Activated CD8-positive, alpha-beta T cell treated with anti-CD3 and anti-CD28 coated beads for 36 hours (primary cell): ENCODE measurements around the gene HIVEP2. TPM values are rescaled to one million over a fixed set of nuclear protein-coding genes. Genes with fewer than 3 reads are reported as not detected.

Experiments used
- ATAC-seq: fragments of 200-7000 bp; cut with Tn5 transposase; one replicate; pipeline ENCODE4 v1.10.0; 2021; ENCODE audit warnings: mild to moderate bottlenecking, moderate library complexity
- CTCF ChIA-PET: fragments of 350-600 bp; sonication (Branson Sonifier 250); formaldehyde crosslinking; loops from one replicate; lab custom pipeline; 2021; ENCODE audit warnings: antibody characterized with exemption; lab: Charles Lee
- POLR2A ChIA-PET: fragments of 350-600 bp; sonication (Branson Sonifier 250); formaldehyde crosslinking; loops from one replicate; lab custom pipeline; 2021; ENCODE audit warnings: antibody characterized with exemption; lab: Charles Lee
- DNase-seq: peaks from one replicate; pipeline ENCODE4 v3.0.0-alpha.2; 2020
- H3K27ac Mint-ChIP-seq: one replicate; pipeline ENCODE4 v1.8.0; 2021; ENCODE audit warnings: mild to moderate bottlenecking, mixed read lengths
- H3K27me3 Mint-ChIP-seq: one replicate; pipeline ENCODE4 v1.8.0; 2021; ENCODE audit warnings: mixed read lengths
- H3K36me3 Mint-ChIP-seq: one replicate; pipeline ENCODE4 v1.8.0; 2021; ENCODE audit warnings: low read depth, mixed read lengths
- H3K4me1 Mint-ChIP-seq: one replicate; pipeline ENCODE4 v1.8.0; 2021; ENCODE audit warnings: low read depth, mixed read lengths
- H3K4me3 Mint-ChIP-seq: one replicate; pipeline ENCODE4 v1.8.0; 2021; ENCODE audit warnings: mild to moderate bottlenecking, moderate library complexity, mixed read lengths
- H3K9me3 Mint-ChIP-seq: one replicate; pipeline ENCODE4 v1.8.0; 2021; ENCODE audit warnings: mixed read lengths
- CTCF ChIP-seq: fragments of 200-600 bp; IDR thresholded peaks from one replicate; pipeline ENCODE4 v1.8.0; 2022; ENCODE audit warnings: antibody characterized with exemption, mild to moderate bottlenecking
- intact Hi-C: fragments of 100-400 bp; cut with micrococcal nuclease; formaldehyde crosslinking; loops from one replicate; pipeline ENCODE4 v1.10.0; 2022
- total RNA-seq, 2 experiments: library from RNA; stranded (reverse); gene quantifications; one replicate each; pipeline ENCODE4 v1.2.3, GENCODE V29; 2021

HIVEP2 gene
- total RNA-seq, 2 experiments from 2014 or later, result 31.8 to 38.1 TPM

DNA sequence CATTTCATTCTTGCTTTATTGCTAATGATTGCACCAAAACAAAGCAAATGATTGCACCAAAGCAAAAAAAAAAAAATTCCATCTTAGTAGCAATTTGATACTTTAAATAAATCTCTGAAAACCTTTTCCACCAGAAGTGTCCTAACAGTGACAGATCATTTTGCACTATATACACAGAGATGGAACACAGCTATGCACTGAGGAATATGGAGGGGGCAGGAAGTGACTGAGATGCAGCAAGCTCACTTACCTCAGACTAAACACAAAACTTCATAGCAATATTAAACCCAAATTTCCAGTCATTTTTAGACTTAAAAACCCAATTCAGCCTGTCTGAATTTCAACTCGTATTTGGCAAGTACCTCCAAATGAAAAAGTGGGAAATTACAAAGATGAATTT is 41.2 kb downstream of the HIVEP2 start:
- Mint-ChIP-seq H3K27me3 (no peaks in the 10 kb centered on the region), H3K4me1 (peaks cover 74% of the 10 kb centered on the region), H3K9me3 (no peaks in the 10 kb centered on the region), H3K4me3 (peak overlapping the region; percentile 26), H3K27ac (peak overlapping the region; percentile 86), H3K36me3 (peaks cover 35% of the 10 kb centered on the region)
- DNase-seq (peak; percentile 34), ATAC-seq (peak; percentile 27)
- POLR2A ChIA-PET, result interaction anchor here (0.7 to 3.7 kb wide), 3 partner anchors 9 to 80 kb away, joined by 3 to 19 read pairs (median 6); no protein-coding TSS in a partner anchor
- intact Hi-C loops, result loop anchor here (2.0 kb wide), 1 partner anchor 19 kb away; no protein-coding TSS in a partner anchor
- CTCF ChIA-PET, result interaction anchor here (0.9 to 1.7 kb wide), 3 partner anchors 9 to 25 kb away, joined by 3 read pairs; no protein-coding TSS in a partner anchor
- no peak for TF ChIP-seq CTCF

DNA sequence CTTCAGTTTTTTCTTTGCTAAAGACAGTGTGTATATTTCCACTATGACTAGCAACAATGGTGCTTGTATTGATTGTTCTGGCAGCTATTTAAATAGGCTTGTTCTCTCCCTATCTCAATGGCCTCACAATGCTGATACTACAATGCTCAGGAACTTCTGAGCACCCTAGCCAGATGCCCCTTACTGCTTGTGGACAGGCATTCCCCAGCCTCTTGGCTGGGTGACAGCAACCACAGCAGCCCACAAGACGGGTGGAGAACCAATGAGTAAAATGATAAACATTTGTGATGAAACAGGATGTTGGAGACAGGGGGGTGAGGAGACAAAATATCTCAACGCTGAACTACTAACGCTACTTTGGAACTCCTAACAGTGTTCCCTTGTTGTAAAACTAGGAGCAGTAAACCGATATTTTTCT is 42.3 kb downstream of the HIVEP2 start:
- peak; percentile 90 for DNase-seq
- no peaks in the 10 kb centered on the region for H3K9me3 Mint-ChIP-seq
- CTCF ChIA-PET, result interaction anchor here (1.3 to 2.5 kb wide), 2 partner anchors 12 to 17 kb away, joined by 4 to 5 read pairs; no protein-coding TSS in a partner anchor
- peak; percentile 61 for ATAC-seq
- H3K36me3 Mint-ChIP-seq, result peaks cover 27% of the 10 kb centered on the region
- POLR2A ChIA-PET, result interaction anchor here (0.7 to 3.7 kb wide), 9 partner anchors 10 to 60 kb away, joined by 3 to 19 read pairs (median 4); partner anchors contain the start of gene HIVEP2
- H3K27ac Mint-ChIP-seq, result peak overlapping the region; percentile 86
- peaks cover 64% of the 10 kb centered on the region for H3K4me1 Mint-ChIP-seq
- peak overlapping the region; percentile 50 for H3K4me3 Mint-ChIP-seq
- intact Hi-C loops, result loop anchor here (2.0 kb wide), 1 partner anchor 18 kb away; no protein-coding TSS in a partner anchor
- TF ChIP-seq CTCF, result no peak
- H3K27me3 Mint-ChIP-seq, result no peaks in the 10 kb centered on the region

DNA sequence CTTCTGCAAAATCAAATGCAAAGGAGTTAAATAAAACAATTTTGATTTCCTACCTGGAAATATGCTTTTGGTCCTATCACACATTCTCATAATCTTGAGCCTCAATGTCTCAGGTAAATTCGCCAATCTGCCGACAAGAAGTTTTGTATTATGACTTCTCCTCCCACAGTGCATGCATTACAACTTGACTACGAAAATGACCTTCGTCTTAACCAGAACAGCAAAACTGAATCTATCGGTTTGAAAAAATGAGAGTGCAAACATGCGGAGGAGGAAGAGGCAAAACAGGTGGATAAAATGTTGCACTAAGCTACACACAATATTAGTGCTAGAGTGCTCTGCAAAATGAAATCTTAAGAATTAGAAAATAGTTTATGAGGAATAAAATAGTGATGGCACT is 43.4 kb downstream of the HIVEP2 start:
- peaks cover 55% of the 10 kb centered on the region for H3K4me1 Mint-ChIP-seq
- H3K27me3 Mint-ChIP-seq, result no peaks in the 10 kb centered on the region
- CTCF ChIA-PET, result interaction anchor here (0.9 to 2.5 kb wide), 5 partner anchors 9 to 335 kb away, joined by 3 to 6 read pairs (median 4); no protein-coding TSS in a partner anchor
- peaks cover 22% of the 10 kb centered on the region for H3K36me3 Mint-ChIP-seq
- no peak for DNase-seq
- peak overlapping the region; percentile 86 for H3K27ac Mint-ChIP-seq
- peak overlapping the region; percentile 41 for H3K4me3 Mint-ChIP-seq
- intact Hi-C loops, result loop anchor here (2.0 kb wide), 1 partner anchor 17 kb away; no protein-coding TSS in a partner anchor
- no peak for ATAC-seq
- TF ChIP-seq CTCF, result no peak
- no peaks in the 10 kb centered on the region for H3K9me3 Mint-ChIP-seq
- POLR2A ChIA-PET, result interaction anchor here (1.0 to 3.7 kb wide), 7 partner anchors 12 to 59 kb away, joined by 3 to 19 read pairs (median 6); partner anchors contain the start of gene HIVEP2

DNA sequence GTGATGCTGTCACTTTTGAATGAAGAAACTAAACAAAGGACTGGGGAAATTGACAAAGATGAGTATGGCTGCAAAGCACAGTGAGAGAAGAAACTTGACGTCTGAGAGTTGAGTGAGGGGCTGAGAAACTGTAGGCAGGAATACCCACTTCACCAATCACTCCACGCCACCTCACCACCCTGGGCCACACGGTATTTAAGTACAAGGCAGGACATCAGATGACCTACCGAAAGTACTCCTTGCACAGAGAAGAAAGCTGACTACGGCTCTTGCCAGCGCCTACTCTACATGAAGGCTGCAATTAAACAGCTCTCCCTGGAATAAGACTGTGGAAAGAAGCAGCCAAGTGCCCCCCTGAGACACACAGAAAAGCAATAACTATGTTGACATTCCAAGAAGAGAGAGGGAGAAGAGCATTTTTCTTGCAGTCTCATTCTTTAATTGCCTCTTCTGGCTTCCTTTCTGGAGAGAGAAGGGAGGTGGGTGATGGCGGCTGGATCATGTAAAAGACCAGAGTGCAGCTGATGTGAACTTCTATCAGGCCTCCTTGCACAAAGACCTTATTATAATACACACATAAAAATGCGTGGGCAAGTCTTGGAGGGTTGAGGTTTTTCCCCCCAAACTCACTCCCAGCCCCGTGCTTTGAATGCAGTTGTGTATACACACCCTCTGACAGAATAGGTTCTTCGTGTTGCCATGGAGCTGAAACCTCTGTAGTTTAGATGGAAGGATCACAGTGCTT is 44.6 kb downstream of the HIVEP2 start:
- CTCF ChIA-PET, result interaction anchor here (0.7 to 2.5 kb wide), 6 partner anchors 8 to 22 kb away, joined by 3 to 6 read pairs (median 4); no protein-coding TSS in a partner anchor
- POLR2A ChIA-PET, result interaction anchor here (0.8 to 3.7 kb wide), 7 partner anchors 8 to 45 kb away, joined by 4 to 19 read pairs (median 4); partner anchors contain the start of gene HIVEP2
- DNase-seq, result peak; percentile 60
- H3K27ac Mint-ChIP-seq, result peak overlapping the region; percentile 77
- peak overlapping the region; percentile 38 for H3K4me3 Mint-ChIP-seq
- H3K9me3 Mint-ChIP-seq, result no peaks in the 10 kb centered on the region
- ATAC-seq, result peak; percentile 38
- TF ChIP-seq CTCF, result no peak
- H3K4me1 Mint-ChIP-seq, result peaks cover 55% of the 10 kb centered on the region
- intact Hi-C loops, result no loop called here
- peaks cover 24% of the 10 kb centered on the region for H3K36me3 Mint-ChIP-seq
- no peaks in the 10 kb centered on the region for H3K27me3 Mint-ChIP-seq
